ENCODE results near the gene POLD1.

Gene POLD1

DNA sequence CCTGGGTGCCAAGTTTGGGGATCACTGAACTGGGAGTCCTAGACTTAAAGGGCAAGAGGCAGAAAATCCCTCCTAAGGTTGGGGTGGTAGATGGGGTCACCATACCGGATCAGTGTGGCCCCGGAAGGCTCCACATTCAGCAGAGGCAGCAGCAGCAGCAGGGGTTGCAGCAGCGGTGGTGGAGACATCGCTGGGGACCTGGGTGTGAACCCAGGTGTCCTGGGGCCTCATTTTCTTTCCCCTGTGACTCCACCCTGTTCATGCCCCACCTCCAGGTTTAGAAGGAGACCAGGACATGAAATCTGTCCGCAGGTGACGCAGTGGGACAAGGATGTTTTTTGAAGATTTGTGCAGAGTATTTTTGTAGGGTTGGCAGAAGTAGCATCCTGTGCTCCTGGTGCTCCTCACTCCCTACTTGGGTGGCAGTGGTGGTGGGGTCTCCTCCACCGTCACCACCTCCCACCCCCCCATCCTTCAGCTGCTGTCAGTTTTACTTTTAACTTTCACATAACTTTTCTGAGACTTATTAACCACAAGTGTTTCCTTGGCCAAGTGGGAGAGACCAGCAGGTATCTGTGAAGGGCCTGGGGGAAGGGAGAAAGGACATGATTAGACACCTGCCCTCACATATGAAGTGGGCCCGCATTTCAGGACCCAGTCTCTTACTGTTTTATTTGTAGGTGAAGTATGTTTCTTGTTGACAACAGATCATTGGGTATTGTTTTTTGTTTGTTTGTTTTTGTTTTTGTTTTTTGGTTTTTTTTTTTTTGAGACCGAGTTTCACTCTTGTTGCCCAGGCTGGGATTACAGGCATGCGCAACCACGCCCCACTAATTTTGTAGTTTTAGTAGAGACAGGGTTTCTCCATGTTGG lies 18.5 kb upstream of the POLD1 start, which contains the start of gene NAPSA:
Gene NAPSA (minus strand): TSS at position 206 of the 873 bp plus-strand sequence. CDS start 18 bp downstream, at position 188.
- Histone ChIP-seq H3K27me3 (no peaks in the 10 kb centered on the region), H3K4me3 (no peak within 1 kb of the TSS), H3K9ac (peak within 1 kb of the TSS; percentile 55; the same call in 1 of the 2 replicates), H3K4me2 (peak within 1 kb of the TSS; percentile 74), H3K27ac (peak within 1 kb of the TSS; percentile 87), H3K36me3 (no peaks in the 10 kb centered on the region), H3K4me1 (peaks cover 77% of the 10 kb centered on the region), H4K20me1 (no peaks in the 10 kb centered on the region), H3K9me3 (peaks cover 11% of the 10 kb centered on the region; the same call in 1 of the 2 replicates)
- TF ChIP-seq Cebpa-rat (IDR thresholded peaks at IDR 0.05), result no peak

DNA sequence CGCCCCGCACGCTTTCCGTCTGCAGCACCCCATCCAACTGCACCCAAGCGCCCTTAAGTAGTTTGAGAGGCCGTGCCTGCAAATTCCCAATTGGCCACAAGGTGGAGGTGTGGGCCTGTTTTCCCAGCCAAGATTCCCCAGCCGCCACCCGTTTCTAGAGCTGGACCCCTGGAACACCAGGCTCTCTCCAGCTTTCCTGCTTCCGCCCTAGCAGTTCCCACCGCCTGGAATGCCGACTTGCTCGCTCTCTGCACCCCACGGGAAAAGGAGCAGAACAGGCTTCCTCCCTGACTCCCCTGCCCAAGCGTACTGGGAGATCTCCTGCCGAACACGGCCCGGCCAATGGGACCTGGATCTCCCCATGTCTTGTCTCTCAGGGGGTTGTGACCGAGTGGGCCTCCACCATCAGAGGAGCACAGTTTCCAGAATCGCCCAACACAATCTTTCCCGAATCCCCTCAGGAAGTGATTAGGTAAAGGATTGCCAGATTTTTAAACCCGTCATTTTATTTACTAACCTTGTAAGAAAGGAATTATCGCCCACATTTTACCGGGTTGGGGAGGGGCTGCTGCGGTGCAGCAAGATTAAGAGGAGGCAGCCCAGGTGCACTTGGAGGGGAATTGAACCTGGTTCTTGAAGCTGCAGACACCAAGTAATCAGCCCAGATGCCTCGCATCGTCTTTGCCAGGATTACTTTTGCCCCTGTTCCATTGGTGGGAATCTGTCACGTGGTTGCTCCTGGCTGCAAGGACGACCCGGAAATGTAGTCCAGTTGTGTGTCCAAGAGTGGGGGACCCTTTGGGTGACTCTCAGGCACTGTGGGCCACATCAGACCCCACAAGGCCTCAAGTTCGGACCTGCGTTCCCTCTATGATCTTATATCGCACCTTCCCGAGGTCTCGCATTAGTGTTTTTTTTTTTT lies 15.2 kb upstream of the POLD1 start:
- H3K4me1 ChIP-seq, result peaks cover 71% of the 10 kb centered on the region
- peak overlapping the region; percentile 82 for H3K9ac ChIP-seq
- H3K9me3 ChIP-seq, result peaks cover 2% of the 10 kb centered on the region; the same call in 1 of the 2 replicates
- TF ChIP-seq Cebpa-rat (IDR thresholded peaks at IDR 0.05), result no peak
- H4K20me1 ChIP-seq, result no peaks in the 10 kb centered on the region
- peak overlapping the region; percentile 79 for H3K27ac ChIP-seq
- no peaks in the 10 kb centered on the region for H3K27me3 ChIP-seq
- H3K4me3 ChIP-seq, result peak overlapping the region; percentile 73
- no peaks in the 10 kb centered on the region for H3K36me3 ChIP-seq
- H3K4me2 ChIP-seq, result peak overlapping the region; percentile 92

DNA sequence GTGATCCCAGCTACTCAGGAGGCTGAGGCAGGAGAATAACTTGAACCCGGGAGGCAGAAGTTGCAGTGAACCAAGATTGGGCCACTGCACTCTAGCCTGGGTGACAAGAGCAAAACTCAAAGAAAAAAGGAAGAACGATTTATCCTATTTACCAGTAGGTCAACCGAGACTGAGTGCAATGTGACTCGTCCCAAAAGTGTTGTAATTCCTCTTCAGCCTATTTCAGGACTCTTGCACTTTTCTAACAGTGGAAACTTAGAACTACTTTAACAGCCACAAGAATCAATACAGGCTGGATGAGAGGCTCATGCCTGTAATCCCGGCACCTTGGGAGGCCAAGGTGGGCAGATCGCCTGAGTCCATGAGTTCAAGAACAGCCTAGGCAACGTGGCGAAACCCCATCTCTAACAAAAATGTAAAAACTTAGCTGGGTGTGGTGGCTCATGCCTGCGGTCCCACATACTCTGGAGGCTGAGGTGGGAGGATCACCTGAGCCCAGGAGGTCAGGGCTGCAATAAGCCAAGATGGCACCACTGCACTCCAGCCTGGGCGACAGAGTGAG lies 12.2 kb upstream of the POLD1 start:
- Histone ChIP-seq H4K20me1 (peaks cover under 1% of the 10 kb centered on the region; the same call in 1 of the 2 replicates), H3K4me1 (peaks cover 65% of the 10 kb centered on the region), H3K9me3 (no peaks in the 10 kb centered on the region), H3K4me2 (0 out of 2 replicates have a peak overlapping the region, but pooled peaks have one; percentile 2), H3K4me3 (no peak overlapping the region), H3K36me3 (no peaks in the 10 kb centered on the region), H3K9ac (no peak overlapping the region), H3K27ac (no peak overlapping the region), H3K27me3 (no peaks in the 10 kb centered on the region)
- TF ChIP-seq Cebpa-rat (IDR thresholded peaks at IDR 0.05), result no peak

DNA sequence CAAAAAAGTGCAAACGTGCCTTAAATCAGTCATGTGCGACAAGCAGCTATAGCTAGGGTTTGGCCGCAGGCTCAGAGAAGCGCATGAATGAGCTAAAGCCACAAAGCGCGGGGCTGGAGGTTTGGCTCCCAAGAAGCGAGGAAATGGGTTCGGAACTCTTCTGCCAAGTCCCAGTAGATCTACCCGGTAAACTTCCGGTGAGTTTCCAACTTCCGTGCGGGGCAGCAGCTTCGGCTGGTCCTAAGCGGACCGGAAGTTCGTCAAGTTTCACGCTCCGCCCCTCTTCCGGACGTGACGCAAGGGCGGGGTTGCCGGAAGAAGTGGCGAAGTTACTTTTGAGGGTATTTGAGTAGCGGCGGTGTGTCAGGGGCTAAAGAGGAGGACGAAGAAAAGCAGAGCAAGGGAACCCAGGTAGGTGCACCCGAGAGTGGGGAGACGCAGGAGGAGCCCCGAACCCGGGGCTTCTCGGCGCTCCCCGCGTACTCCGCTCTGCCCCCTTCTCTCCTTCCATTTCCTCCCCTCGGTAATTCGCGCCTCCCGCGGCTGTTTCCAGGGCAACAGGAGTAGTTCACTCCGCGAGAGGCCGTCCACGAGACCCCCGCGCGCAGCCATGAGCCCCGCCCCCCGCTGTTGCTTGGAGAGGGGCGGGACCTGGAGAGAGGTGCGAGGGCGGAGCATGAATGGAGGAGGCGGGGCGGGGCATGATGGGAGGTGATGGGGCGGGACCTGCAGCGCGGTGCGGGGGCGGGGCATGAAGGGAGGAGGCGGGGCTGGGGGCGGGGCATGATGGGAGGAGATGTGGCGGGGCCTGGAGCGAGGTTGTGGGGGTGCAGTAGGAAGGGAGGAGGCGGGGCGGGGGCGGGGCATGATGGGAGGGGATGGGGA lies 7.7 kb upstream of the POLD1 start, which contains the start of gene NR1H2:
Gene NR1H2 (plus strand): TSS at position 292 of the 885 bp plus-strand sequence. CDS start 1,149 bp downstream, outside the sequence.
- Histone ChIP-seq H3K4me1 (peaks cover 41% of the 10 kb centered on the region), H4K20me1 (peaks cover 42% of the 10 kb centered on the region), H3K36me3 (peaks cover 42% of the 10 kb centered on the region), H3K9ac (peak within 1 kb of the TSS; percentile 91), H3K27me3 (no peaks in the 10 kb centered on the region), H3K27ac (peak within 1 kb of the TSS; percentile 95), H3K4me3 (peak within 1 kb of the TSS; percentile 81), H3K4me2 (peak within 1 kb of the TSS; percentile 65), H3K9me3 (no peaks in the 10 kb centered on the region)
- no peak for TF ChIP-seq Cebpa-rat (IDR thresholded peaks at IDR 0.05)

DNA sequence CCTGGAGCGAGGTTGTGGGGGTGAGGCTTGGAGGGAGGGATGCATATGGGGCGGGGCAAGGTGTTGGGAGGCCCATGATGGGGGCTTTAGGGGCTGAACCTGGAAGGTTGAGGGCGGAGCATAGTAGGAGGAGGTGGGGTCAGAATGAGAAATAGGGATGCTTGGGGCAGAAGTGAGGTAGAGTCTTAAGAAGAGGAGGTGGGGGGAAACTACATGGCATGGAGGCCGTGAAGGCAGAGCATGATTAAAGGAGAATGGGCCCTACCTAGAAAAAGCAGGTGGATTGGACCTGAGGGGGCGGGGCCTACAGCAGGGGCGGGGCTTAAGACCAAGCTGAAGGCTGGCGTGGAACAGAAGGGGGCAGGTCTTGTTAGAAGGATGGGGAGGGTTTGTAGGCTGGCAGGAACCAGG lies 7.1 kb upstream of the POLD1 start:
- H3K36me3 ChIP-seq, result peaks cover 48% of the 10 kb centered on the region
- H3K9me3 ChIP-seq, result no peaks in the 10 kb centered on the region
- no peak for TF ChIP-seq Cebpa-rat (IDR thresholded peaks at IDR 0.05)
- H3K4me3 ChIP-seq, result no peak overlapping the region
- H3K4me1 ChIP-seq, result peaks cover 38% of the 10 kb centered on the region
- H3K27ac ChIP-seq, result no peak overlapping the region
- H3K9ac ChIP-seq, result no peak overlapping the region
- H4K20me1 ChIP-seq, result peaks cover 42% of the 10 kb centered on the region
- peak overlapping the region; percentile 9; the same call in 1 of the 2 replicates for H3K4me2 ChIP-seq
- H3K27me3 ChIP-seq, result no peaks in the 10 kb centered on the region

DNA sequence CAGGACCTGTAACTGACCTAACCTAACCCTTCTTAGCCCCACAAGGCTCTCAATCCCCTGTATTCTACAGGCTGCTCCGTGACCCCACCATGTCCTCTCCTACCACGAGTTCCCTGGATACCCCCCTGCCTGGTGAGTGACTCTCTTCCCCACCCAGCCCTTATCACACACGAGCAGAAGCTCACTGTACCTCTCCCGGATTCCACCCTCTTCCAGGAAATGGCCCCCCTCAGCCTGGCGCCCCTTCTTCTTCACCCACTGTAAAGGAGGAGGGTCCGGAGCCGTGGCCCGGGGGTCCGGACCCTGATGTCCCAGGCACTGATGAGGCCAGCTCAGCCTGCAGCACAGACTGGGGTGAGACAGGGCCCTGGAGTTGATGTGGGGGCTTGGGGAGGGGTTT lies 6.6 kb upstream of the POLD1 start:
- H4K20me1 ChIP-seq, result peaks cover 42% of the 10 kb centered on the region
- peaks cover 53% of the 10 kb centered on the region for H3K36me3 ChIP-seq
- H3K27me3 ChIP-seq, result no peaks in the 10 kb centered on the region
- no peak overlapping the region for H3K9ac ChIP-seq
- H3K4me3 ChIP-seq, result no peak overlapping the region
- H3K4me1 ChIP-seq, result peaks cover 33% of the 10 kb centered on the region
- peak overlapping the region; percentile 9; the same call in 1 of the 2 replicates for H3K4me2 ChIP-seq
- no peak overlapping the region for H3K27ac ChIP-seq
- H3K9me3 ChIP-seq, result no peaks in the 10 kb centered on the region
- TF ChIP-seq Cebpa-rat (IDR thresholded peaks at IDR 0.05), result no peak

DNA sequence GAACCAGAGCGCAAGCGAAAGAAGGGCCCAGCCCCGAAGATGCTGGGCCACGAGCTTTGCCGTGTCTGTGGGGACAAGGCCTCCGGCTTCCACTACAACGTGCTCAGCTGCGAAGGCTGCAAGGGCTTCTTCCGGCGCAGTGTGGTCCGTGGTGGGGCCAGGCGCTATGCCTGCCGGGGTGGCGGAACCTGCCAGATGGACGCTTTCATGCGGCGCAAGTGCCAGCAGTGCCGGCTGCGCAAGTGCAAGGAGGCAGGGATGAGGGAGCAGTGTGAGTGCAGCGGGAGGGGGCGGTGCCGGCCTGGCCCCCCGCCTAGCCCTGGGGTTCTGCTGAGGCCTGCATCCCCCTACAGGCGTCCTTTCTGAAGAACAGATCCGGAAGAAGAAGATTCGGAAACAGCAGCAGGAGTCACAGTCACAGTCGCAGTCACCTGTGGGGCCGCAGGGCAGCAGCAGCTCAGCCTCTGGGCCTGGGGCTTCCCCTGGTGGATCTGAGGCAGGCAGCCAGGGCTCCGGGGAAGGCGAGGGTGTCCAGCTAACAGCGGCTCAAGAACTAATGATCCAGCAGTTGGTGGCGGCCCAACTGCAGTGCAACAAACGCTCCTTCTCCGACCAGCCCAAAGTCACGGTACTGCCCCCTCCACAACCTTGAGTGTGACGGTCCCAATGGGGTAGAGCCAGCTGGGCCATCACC lies 5.8 kb upstream of the POLD1 start:
- no peak overlapping the region for H3K4me3 ChIP-seq
- peaks cover 42% of the 10 kb centered on the region for H4K20me1 ChIP-seq
- no peak overlapping the region for H3K4me2 ChIP-seq
- peaks cover 29% of the 10 kb centered on the region for H3K4me1 ChIP-seq
- no peaks in the 10 kb centered on the region for H3K27me3 ChIP-seq
- H3K9ac ChIP-seq, result no peak overlapping the region
- H3K9me3 ChIP-seq, result no peaks in the 10 kb centered on the region
- no peak overlapping the region for H3K27ac ChIP-seq
- no peak for TF ChIP-seq Cebpa-rat (IDR thresholded peaks at IDR 0.05)
- peaks cover 61% of the 10 kb centered on the region for H3K36me3 ChIP-seq

DNA sequence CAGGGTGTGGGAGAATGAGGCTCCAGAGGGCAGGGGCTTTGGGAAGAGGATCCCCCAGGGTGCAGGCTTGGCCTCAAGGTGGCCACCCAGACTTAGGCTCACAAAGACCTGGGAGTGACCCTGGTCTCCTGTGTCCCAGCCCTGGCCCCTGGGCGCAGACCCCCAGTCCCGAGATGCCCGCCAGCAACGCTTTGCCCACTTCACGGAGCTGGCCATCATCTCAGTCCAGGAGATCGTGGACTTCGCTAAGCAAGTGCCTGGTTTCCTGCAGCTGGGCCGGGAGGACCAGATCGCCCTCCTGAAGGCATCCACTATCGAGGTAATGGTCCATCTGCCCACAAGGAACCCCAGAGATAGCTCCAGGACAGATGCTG lies 5.3 kb upstream of the POLD1 start:
- H3K4me3 ChIP-seq, result no peak overlapping the region
- no peaks in the 10 kb centered on the region for H3K9me3 ChIP-seq
- H3K9ac ChIP-seq, result no peak overlapping the region
- H3K27ac ChIP-seq, result no peak overlapping the region
- TF ChIP-seq Cebpa-rat (IDR thresholded peaks at IDR 0.05), result no peak
- peaks cover 42% of the 10 kb centered on the region for H4K20me1 ChIP-seq
- no peak overlapping the region for H3K4me2 ChIP-seq
- H3K4me1 ChIP-seq, result peaks cover 30% of the 10 kb centered on the region
- H3K36me3 ChIP-seq, result peaks cover 62% of the 10 kb centered on the region
- H3K27me3 ChIP-seq, result no peaks in the 10 kb centered on the region

Measured in BLaER1 (cell line).